Fibroblast of skin of back (primary cell): Measurements from ENCODE around the gene MAB21L3. TPM values are rescaled to one million over a fixed set of nuclear protein-coding genes. Genes with fewer than 3 reads are reported as not detected.

Experiments used
- DNase-seq: peaks from one replicate; pipeline ENCODE4 v3.0.0-alpha.2; 2013
- polyA plus RNA-seq, 2 experiments: library from polyadenylated mRNA; unstranded; fragments of 120-200 nt; gene quantifications; one replicate each; pipeline ENCODE4 v1.2.1, GENCODE V29; 2013; ENCODE audit not compliant: insufficient read length in 2 of 2

Gene MAB21L3
- not detected for polyA plus RNA-seq (2013, experiment 1 of 2; ENCODE audit: insufficient read length)
- not detected for polyA plus RNA-seq (2013, experiment 2 of 2; ENCODE audit: insufficient read length)

DNA sequence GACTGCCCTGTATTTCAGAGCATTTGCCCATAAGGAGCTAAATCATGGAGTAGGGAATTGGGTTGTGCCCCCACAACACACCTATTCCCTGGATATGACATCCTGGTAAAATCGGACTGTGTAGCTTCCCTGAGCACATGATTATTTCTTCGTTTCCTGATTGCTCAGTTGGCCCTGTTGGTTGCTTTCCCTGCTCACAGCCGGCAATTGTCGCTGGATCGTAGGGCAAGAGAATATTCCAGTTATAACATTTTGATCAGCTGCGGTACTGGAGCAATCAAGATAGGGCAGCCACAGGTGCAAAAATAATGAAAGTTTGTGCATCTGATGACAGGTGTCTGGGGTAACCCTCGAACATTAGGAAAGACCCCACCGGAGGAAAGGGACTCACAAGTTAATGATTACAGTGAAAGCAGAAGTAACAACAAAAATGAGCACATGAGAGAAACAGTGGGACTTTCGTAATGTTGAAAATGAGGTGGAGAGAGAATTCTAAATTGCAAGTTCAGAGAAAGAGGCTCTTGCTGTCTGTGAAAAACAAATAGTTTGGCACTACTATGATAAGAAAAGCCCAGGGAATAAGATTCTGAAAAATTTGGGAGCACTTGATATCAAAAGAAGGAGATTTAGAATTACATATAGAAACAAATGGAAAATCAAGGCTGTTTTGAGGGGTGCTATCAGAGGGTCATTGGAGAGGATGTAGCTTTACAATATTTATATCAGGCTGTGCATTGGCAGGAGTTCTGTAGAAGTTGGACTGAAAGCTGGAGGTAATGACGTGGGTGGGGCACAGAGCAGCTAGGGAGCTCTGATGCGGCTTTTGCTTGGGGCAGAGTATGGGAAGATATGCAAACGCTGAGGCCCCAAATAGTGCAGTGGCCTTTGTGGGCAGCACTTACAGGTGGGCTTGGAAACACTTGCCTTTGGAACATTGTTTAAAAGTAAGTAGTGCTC, at the start of gene MAB21L3:
TSS of gene MAB21L3 (plus strand) at position 833 of the 957 bp plus-strand sequence. CDS start 1,217 bp downstream, outside the sequence.
- DNase-seq, result no peak

- no peak for DNase-seq
These were observed 49.0 kb upstream of the MAB21L3 start for GRCh38 chr1:116062201-116062600.

- DNase-seq, result peak; percentile 76
These were observed 46.6 kb upstream of the MAB21L3 start for GRCh38 chr1:116064616-116065015.

DNA sequence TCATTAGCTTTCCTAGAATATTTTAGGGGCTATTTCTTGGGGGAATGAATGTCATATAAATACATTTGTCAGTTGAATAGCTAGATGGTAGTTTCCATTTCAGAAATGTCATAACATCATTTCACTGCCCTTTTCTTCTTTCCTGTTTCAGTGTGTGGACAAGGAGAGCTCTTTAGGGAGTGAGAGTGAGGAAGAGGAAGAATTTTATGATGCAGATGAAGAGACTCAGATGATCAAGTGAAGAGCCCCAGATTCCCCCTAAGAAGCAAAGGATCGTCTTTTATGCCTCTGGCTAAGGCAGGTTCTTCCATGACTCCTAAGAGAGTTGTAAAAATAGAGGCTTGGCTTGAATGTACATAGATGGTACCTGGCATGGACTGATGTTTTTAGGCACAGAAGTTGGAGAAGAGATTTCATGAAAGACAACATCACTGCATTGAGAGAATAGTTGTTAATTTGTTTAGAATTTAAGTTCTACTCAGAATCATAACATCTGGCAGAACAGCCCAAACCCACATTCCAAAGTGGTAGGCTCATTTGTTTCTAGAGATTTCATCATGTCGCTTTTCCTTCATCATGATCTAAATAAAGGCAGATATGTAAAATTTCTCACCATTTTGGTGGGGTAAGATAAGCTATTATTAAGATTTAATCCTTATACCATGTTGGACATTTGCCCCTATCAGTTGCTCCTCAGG, 44.2 kb upstream of the MAB21L3 start:
- DNase-seq, result peak; percentile 86

- DNase-seq, result peak; percentile 92
These were observed 43.7 kb upstream of the MAB21L3 start for GRCh38 chr1:116067566-116067890.

- no peak for DNase-seq
These were observed 35.6 kb upstream of the MAB21L3 start for GRCh38 chr1:116075575-116075974.

DNA sequence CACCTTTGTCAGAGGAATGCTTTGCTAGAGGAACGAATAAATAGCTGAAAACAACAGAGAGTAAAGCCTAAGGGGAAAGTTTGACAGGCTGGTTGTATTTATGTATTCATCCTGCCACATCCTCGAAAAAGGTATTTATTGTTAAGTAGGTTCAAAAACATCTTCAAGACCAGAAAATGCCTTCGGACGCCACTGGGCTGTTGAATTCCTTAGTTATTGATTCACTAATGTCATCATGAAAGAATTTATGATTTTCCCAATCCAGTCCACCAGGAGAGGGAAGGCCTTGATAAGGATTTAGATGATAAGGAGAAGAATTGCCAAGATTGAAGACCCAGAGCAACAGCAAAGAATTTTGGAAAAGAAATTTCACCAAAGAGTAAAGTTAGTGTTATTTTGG, 35.2 kb upstream of the MAB21L3 start:
- DNase-seq, result no peak

- DNase-seq, result peak; percentile 25
These were observed 34.4 kb upstream of the MAB21L3 start for GRCh38 chr1:116076831-116077230.

GRCh38 chr1:116078699-116079223, 32.4 kb upstream of the MAB21L3 start:
- no peak for DNase-seq

- DNase-seq, result no peak
These were observed 23.6 kb upstream of the MAB21L3 start for GRCh38 chr1:116087628-116088027.

DNA sequence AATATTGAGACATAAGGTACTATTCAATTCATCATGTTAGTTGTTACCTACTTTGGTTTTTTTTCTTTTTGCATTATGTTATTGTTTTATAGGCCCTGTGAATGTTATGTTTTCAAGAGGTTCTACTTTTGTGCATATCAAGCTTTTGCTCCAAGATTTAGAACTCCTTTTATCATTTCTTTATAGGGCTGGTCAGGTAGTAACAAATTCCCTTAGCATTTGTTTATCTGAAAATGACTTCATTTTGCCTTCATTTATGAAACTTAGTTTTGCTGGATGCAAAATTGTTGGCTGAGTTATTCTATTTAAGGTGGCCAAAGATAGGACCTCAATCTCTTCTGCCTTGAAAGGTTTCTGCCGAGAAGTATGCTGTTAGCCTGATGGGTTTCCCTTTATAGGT, 21.3 kb upstream of the MAB21L3 start:
- DNase-seq, result no peak

- DNase-seq, result no peak
These were observed 20.1 kb upstream of the MAB21L3 start for GRCh38 chr1:116091083-116091482.

DNA sequence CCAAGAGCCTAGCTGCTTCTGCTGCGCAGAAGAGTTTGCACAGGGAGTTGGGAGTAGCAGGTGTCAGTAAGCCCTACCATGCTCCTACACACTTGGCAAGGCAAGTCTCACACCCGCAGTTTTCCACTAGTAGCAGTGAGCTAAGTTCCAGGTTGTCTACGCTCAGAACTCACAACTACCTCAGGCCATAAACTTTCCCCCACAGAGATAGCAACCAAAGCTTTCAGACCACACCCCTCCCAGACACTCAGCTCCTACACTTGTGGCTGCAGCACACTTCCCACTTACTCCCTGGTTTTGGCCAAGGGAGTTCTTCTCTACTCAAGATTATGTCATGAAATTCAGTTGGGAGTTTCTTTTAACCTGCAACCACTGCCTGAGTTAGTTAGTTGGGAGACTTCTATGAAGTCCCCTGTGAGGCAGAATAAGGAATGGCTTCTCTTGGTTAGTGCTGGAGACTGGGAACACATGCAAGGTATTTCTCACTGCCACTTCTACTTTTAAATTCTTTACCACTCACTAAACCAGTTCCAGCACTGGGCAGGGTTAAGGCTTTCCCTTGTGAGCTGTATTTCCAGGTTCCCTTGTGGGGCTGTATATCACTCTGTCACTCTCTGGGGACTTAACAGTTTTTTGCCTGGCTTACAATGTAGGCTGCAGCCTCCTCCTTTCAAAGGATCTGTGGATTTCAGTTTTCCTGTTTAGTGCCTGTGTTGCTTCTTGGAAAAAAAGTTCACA, 18.3 kb upstream of the MAB21L3 start:
- DNase-seq, result no peak

- DNase-seq, result no peak
These were observed 16.2 kb upstream of the MAB21L3 start for GRCh38 chr1:116095027-116095426.

DNA sequence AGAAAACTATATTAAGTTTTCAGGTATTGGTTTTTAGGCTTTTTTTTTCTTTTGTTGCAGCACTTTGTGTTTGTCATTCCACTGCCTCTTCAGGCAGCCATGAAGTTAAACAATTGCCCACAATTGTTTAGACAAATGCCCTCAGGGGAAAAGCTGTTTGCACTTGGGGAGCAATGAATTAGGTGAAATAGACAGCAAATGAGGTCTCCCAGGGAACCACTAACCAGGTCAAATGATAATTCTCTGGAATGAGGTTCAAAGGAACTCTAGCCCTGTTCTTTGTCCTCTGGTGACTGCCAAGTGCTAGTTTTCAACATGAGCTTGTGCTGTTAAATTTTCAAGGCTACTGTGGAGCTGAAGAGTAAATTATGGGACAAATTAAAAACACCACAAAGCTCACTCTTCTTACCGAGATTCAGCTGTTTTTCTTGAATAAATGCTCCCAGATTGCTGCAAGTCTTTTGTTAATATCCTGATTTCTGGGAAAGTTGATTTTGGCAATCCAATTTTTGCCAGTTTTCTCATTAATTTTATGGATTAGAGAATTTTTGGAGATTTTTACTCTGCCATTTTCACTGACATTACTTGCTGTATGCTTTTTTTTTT, 15.1 kb upstream of the MAB21L3 start:
- DNase-seq, result no peak

DNA sequence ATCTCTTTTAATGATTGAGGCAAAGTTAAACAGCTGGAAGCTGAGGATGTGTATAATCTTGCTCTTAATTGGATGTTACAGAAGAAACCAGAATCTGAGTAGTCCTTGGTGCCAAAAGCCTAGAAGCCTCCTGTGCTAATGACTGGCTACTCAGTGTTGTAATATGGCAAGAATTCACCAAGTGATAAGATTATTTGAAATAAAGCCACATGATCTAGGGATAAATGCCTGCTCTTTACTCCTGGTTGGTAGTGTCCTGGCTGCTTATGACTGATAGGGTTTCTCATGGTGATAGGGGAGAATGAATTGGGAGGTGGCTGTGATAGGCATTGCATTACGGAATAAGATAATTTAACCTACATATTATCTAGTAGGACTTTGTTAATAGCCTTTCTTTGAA, 13.6 kb upstream of the MAB21L3 start:
- no peak for DNase-seq

- DNase-seq, result no peak
These were observed 11.8 kb upstream of the MAB21L3 start for GRCh38 chr1:116099379-116099778.

GRCh38 chr1:116099919-116100318, 11.3 kb upstream of the MAB21L3 start:
- no peak for DNase-seq

GRCh38 chr1:116104667-116105066, 6.5 kb upstream of the MAB21L3 start:
- no peak for DNase-seq

DNA sequence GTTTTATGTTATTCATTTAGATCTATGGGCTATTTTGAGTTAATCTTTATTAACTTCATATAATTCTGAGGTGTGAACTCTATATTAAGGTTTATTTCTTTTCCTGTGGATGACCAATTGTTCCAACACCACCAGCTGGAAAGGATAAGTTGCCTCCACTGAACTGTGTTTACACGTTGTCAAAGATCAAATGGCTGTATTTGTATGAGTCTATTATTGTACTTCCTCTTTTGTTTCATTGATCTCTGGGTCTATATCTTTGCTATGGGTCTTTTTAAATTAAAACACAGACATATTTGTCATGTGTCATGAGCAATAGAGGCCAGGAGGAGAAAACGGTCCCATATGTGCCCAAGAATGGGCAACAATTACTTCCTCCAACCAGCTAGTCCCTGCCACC, 5.2 kb upstream of the MAB21L3 start:
- DNase-seq, result no peak

DNA sequence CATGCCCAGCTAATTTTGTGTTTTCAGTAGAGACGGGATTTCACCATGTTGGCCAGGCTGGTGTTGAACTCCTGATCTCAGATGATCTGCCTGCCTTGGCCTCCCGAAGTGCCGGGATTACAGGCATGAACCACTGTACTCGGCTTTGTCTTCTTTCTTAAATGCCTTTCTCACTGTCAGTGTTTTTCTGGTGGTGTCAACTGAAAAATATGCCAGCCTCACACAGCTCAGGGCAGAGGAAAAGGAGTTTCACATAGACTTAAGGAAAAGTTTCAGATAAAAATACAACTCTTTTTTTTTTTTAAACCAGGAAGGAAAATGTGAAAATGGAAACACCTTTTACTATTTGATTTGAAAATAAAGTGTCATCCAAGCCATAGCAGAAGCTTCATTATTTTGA, 4.6 kb upstream of the MAB21L3 start:
- DNase-seq, result peak; percentile 51

DNA sequence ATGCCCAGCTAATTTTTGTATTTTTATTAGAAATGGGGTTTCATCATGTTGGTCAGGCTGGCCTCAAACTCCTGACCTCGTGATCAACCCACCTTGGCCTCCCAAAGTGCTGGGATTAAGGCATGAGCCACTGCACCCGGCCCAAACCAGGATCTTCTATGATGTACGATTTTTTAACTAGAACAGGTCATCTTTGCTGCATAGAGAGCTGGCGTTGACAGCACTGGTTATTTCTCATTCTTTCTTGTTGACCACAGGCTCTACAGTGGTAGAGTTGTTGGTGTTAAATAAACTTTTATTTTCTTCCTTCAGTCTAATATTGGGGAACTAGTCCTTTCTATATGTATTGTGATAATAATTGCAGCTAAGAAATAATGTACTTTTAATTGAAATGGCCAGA, 3.8 kb upstream of the MAB21L3 start:
- DNase-seq, result no peak
